GM21576 (cell line): ENCODE data around the gene MTOR.
A peak's percentile ranks its signal among the peaks of the same experiment; 100 is the strongest.

Experiments
- ATAC-seq: cut with Tn5 transposase; IDR thresholded peaks from one replicate; pipeline ENCODE4 v1.9.1; 2021; ENCODE audit warnings: mild to moderate bottlenecking, moderate library complexity; ENCODE audit not compliant: unreplicated experiment

MTOR gene

GRCh38 chr1:11227106-11228077 is 35.0 kb downstream of the MTOR start:
- peak; percentile 66 for ATAC-seq

- no peak for ATAC-seq
These were observed 46.3 kb downstream of the MTOR start for GRCh38 chr1:11216074-11216473.

DNA sequence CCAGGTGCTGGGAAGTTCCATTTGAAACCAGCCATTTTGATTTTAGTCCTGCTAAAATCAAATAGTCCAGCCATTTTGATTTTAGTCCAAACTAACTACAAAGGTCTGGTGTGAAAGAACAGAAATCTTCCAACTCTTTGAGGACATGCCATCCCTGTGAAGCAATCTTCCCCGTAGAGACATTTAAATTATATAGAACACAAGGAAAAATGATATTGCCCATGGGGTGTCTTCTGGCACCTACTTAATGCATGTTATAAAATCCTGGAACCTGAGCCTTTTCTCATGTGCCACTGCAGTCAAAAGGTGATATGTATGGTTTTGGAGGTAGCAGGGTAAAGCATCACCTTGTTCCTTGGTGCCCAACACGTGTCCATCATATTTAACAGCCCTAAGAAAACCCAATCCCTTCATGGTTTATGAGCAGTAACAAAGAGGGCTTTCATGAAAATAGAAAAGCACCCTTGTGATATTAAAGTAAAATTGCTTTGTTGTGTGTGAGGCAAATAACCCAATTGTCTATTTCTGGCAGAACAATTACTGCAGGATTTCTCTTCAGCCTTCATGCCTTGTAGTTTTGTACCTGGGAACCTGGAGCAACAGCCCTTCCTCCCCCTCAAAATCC is 46.9 kb downstream of the MTOR start:
- no peak for ATAC-seq

GRCh38 chr1:11214698-11215380 is 47.5 kb downstream of the MTOR start:
- ATAC-seq: no peak

- ATAC-seq: no peak
These were observed 50.3 kb downstream of the MTOR start for GRCh38 chr1:11211925-11212587.

- ATAC-seq: no peak
These were observed 50.9 kb downstream of the MTOR start for GRCh38 chr1:11211461-11211860.

- no peak for ATAC-seq
These were observed 54.3 kb downstream of the MTOR start for GRCh38 chr1:11207898-11208611.

GRCh38 chr1:11204396-11205190 is 57.8 kb downstream of the MTOR start:
- ATAC-seq: no peak

GRCh38 chr1:11198851-11199594 is 63.3 kb downstream of the MTOR start:
- no peak for ATAC-seq

GRCh38 chr1:11198257-11198656 is 64.1 kb downstream of the MTOR start:
- ATAC-seq: no peak

DNA sequence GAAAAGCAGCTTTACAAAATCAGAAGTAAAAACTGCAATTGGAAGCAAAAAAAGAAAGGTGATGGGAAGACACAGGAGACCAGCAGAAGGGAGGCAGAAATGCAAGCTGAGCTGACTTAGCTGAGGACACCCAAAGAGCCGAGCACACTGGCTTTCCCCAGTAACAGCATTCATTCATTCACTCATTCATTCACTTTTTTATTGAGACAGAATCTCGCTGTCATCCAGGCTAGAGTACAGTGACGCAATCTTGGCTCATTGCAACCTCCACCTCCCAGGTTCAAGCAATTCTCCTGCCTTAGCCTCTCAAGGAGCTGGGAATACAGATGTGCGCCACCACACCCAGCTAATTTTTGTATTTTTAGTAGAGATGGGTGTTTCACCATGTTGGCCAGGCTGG is 65.0 kb downstream of the MTOR start:
- no peak for ATAC-seq

DNA sequence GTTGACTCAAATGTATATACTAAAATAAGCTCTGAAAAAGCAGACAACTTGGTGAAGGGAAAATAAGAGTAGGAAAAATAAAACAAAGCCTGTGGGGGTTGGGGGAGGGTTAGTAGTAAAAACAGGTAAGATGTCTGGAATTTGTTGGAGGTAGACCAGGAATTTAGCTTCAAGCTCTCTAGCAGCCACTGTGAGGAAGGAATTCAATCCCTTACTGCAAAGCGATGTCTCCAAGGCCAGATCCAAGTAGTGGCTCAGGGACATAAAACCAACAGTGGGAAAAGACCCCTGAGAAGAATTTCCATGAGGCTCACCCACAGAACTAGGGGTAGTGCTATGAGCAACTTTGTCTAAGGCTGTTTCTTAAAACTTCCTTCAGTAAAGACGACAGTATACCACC is 65.4 kb downstream of the MTOR start:
- no peak for ATAC-seq

- no peak for ATAC-seq
These were observed 67.8 kb downstream of the MTOR start for GRCh38 chr1:11194407-11195176.

- no peak for ATAC-seq
These were observed 69.0 kb downstream of the MTOR start for GRCh38 chr1:11193376-11193775.

GRCh38 chr1:11188858-11189451 is 73.4 kb downstream of the MTOR start, which contains the start of gene ANGPTL7:
ANGPTL7 (plus strand) TSS chr1:11189355; CDS start chr1:11189580, 225 bp downstream.
- ATAC-seq: no peak

DNA sequence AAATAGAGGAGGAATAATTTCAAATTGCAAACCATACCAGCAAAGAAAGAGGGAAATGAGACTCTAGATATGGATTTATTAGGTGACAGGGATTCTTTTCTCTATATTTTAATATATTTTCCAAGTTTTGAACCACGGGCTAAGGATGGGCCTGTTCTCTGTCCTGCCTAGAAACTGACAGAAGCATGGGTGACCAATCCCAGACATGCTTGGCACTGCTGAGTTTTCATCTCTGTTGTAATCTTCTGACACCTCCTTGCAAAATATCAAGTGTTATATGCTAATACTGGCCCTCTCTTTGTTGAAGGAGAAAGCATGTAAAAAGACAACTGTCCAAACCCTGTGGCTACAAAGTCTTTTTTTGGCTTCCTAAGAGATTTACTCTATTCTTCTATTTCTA is 74.0 kb downstream of the MTOR start:
- no peak for ATAC-seq

DNA sequence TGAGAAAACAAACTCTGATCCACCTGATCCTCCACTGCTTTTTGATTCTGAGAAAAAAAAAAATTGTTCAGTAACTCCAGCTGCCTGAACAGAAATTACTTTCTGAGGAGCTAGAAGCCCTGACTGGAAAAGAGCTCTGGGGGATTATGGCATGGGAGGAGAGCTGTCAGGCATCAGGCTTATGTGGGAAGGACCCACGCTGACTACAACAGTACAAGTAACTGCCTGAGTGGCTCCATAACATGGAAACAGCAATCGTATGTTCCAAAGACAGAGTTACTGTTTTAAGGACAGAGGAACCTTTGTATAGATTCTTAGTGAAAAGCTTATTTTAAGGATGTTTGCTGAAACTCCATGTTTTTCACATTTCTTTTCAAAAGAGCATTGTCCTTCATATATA is 74.4 kb downstream of the MTOR start:
- ATAC-seq: no peak

DNA sequence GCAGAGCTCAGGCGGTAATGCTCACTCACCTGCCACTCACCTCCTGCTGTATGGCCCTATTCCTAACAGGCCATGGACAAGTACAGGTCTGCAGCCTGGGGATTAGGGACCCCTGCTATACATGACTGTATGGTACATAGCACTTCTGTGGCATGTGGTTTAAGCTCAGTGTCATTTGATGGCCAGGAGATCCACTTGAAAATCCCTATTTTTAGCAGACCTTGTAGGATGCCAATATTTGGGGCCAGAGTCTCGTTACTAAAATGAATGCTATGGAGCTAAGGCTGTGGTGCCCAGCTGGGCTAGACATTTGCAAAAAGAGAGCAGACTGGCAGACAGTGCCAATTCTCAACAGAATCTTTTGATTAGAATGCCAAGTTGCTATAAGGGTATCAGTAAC is 74.9 kb downstream of the MTOR start:
- ATAC-seq: no peak
